ENCODE data around the gene STAT2. TPM values are rescaled to one million over a fixed set of nuclear protein-coding genes. Genes with fewer than 3 reads are reported as not detected.

Gene STAT2
- total and polyA plus RNA-seq, 2 of the 13 experiments (the other 11 are each of a cell fraction or from before 2014, with no cell fraction given), result 43.5 to 84.6 TPM

DNA sequence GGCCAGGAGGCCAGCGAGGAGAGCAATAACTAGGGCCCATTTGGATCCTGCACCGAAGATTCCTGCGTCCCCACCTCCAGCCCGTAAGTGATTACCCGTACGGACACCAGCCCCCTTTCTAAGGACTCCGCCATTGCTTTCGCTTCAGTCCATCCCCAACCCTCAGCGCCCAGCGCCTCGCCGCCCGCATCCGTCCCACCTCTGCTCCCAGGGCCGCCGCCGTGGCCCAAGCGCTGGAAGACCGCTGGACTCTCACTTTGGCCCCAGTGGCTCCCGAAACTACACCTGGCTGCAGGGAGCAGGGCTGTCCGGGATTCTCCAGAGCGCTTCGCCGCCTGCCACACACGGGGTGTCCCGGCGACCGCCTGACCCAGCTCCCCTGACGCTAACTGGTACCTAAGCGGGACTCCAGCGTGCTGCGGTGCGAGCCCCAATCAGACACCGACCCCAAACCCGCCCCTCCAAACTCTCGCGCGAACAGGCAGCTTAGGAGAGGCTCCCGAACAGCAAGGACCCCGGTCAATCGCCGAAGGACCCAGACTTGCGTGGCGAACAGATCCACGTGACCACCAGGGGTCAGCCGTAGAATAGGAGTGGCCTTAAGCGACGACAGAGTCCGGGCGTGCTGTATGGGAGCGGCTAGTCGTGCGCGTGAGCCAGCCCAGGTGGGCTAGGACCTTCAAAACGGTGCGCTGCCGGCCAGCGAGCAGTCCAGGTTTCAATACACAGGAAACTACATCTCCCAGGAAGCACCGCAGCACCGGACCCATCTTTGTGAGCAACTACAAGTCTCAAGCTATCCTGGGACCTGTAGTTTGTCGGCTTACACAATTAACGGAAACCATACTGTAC lies 44.1 kb downstream of the STAT2 start, which contains the start of gene CNPY2 (continued):
- TF ChIP-seq CREM (IDR thresholded peaks at IDR 0.05) (peak; percentile 95), CREM (CRISPR knock-in tag; IDR thresholded peaks at IDR 0.05) (no peak), HNRNPK (IDR thresholded peaks at IDR 0.05; ENCODE audit: low read depth, low read length, poor library complexity, severe bottlenecking) (peak; percentile 60), PRMT3 (CRISPR knock-in tag; IDR thresholded peaks at IDR 0.05; ENCODE audit: borderline replicate concordance, low read depth) (no peak), ZNF672 (CRISPR knock-in tag; IDR thresholded peaks at IDR 0.05) (no peak), XBP1 (CRISPR knock-in tag; IDR thresholded peaks at IDR 0.05) (no peak), ZNF12 (CRISPR knock-in tag; IDR thresholded peaks at IDR 0.05) (no peak; the same call in 1 of the 2 replicates), ELF3 (CRISPR knock-in tag; IDR thresholded peaks at IDR 0.05) (no peak), ZFP36L1 (CRISPR knock-in tag; IDR thresholded peaks at IDR 0.05) (no peak), REL (CRISPR knock-in tag; conservative IDR thresholded peaks at IDR 0.05) (peak; percentile 91; the same call in 1 of the 2 replicates), CCAR2 (optimal IDR thresholded peaks at IDR 0.05; ENCODE audit: low read depth, low read length) (peak; percentile 76), ZNF256 (CRISPR knock-in tag; conservative IDR thresholded peaks at IDR 0.05) (0 out of 2 replicates have a peak, but pooled peaks have one; percentile 65), GATAD2A (CRISPR knock-in tag; IDR thresholded peaks at IDR 0.05) (no peak), ZFP82 (CRISPR knock-in tag; IDR thresholded peaks at IDR 0.05; ENCODE audit: borderline replicate concordance) (no peak)
- TF ChIP-seq, protein P1, sequence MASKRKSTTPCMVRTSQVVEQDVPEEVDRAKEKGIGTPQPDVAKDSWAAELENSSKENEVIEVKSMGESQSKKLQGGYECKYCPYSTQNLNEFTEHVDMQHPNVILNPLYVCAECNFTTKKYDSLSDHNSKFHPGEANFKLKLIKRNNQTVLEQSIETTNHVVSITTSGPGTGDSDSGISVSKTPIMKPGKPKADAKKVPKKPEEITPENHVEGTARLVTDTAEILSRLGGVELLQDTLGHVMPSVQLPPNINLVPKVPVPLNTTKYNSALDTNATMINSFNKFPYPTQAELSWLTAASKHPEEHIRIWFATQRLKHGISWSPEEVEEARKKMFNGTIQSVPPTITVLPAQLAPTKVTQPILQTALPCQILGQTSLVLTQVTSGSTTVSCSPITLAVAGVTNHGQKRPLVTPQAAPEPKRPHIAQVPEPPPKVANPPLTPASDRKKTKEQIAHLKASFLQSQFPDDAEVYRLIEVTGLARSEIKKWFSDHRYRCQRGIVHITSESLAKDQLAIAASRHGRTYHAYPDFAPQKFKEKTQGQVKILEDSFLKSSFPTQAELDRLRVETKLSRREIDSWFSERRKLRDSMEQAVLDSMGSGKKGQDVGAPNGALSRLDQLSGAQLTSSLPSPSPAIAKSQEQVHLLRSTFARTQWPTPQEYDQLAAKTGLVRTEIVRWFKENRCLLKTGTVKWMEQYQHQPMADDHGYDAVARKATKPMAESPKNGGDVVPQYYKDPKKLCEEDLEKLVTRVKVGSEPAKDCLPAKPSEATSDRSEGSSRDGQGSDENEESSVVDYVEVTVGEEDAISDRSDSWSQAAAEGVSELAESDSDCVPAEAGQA (IDR thresholded peaks at IDR 0.05; ENCODE audit: low read depth), result no peak
- TF ChIP-seq, protein P1 (CRISPR knock-in tag; IDR thresholded peaks at IDR 0.05; ENCODE audit: borderline replicate concordance), result no peak
- TF ChIP-seq, protein P2, sequence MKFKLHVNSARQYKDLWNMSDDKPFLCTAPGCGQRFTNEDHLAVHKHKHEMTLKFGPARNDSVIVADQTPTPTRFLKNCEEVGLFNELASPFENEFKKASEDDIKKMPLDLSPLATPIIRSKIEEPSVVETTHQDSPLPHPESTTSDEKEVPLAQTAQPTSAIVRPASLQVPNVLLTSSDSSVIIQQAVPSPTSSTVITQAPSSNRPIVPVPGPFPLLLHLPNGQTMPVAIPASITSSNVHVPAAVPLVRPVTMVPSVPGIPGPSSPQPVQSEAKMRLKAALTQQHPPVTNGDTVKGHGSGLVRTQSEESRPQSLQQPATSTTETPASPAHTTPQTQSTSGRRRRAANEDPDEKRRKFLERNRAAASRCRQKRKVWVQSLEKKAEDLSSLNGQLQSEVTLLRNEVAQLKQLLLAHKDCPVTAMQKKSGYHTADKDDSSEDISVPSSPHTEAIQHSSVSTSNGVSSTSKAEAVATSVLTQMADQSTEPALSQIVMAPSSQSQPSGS (CRISPR knock-in tag; IDR thresholded peaks at IDR 0.05), result peak; percentile 83
- TF ChIP-seq, protein P3, sequence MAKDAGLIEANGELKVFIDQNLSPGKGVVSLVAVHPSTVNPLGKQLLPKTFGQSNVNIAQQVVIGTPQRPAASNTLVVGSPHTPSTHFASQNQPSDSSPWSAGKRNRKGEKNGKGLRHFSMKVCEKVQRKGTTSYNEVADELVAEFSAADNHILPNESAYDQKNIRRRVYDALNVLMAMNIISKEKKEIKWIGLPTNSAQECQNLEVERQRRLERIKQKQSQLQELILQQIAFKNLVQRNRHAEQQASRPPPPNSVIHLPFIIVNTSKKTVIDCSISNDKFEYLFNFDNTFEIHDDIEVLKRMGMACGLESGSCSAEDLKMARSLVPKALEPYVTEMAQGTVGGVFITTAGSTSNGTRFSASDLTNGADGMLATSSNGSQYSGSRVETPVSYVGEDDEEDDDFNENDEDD (CRISPR knock-in tag; IDR thresholded peaks at IDR 0.05; ENCODE audit: borderline replicate concordance), result peak; percentile 83; the same call in 1 of the 2 replicates
- TF ChIP-seq, protein P4, sequence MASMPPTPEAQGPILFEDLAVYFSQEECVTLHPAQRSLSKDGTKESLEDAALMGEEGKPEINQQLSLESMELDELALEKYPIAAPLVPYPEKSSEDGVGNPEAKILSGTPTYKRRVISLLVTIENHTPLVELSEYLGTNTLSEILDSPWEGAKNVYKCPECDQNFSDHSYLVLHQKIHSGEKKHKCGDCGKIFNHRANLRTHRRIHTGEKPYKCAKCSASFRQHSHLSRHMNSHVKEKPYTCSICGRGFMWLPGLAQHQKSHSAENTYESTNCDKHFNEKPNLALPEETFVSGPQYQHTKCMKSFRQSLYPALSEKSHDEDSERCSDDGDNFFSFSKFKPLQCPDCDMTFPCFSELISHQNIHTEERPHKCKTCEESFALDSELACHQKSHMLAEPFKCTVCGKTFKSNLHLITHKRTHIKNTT (CRISPR knock-in tag; IDR thresholded peaks at IDR 0.05), result peak; percentile 81; the same call in 1 of the 2 replicates
- TF ChIP-seq, protein P5, sequence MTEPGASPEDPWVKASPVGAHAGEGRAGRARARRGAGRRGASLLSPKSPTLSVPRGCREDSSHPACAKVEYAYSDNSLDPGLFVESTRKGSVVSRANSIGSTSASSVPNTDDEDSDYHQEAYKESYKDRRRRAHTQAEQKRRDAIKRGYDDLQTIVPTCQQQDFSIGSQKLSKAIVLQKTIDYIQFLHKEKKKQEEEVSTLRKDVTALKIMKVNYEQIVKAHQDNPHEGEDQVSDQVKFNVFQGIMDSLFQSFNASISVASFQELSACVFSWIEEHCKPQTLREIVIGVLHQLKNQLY (CRISPR knock-in tag; IDR thresholded peaks at IDR 0.05), result 0 out of 2 replicates have a peak, but pooled peaks have one; percentile 50
